ENCODE results near the gene FLT3. TPM values are rescaled to one million over a fixed set of nuclear protein-coding genes. Genes with fewer than 3 reads are reported as not detected.

FLT3 gene
- total RNA-seq, 2 donors from 2014 or later = 0.38 to 0.65 TPM

DNA sequence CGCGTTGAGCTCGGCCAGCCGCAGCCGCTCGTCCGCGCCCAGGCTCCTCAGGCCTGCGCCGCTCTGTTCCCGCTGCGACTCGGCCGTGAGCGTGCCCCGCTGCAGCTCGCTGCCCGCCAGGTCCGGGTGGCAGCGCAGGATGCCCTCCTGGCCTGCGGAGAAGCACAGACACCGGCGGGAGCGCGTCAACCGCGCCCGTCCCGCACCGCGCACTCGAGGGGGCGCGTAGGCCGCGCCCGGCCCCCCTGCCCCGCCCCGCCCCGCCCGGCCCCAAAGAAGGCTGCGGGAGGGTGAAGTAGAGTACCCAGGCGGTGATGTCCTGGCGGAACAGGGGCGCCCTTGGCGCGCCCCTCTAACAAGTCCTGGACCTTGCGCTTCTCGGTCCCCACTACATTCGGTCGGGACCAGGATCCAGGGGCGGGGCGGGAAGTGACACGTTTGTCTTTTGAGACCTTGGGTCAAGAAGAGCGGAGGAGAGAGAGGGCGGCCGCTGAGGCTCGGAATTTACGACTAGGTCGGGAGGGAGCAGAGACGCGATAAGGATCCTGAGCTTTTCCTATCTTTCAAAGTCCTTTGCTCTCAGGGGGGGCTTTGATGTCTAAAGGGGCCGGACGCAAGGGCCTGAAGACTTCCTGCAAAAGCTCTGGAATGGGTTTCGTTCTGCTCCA, 121.9 kb downstream of the FLT3 start:
- intact Hi-C loops (cut with DNase I) = loop anchor here (5.0 to 10.0 kb wide), 2 partner anchors 146 to 1034 kb away; no protein-coding TSS in a partner anchor
- DNase-seq (ENCODE audit: low spot score) = peak; percentile 72

DNA sequence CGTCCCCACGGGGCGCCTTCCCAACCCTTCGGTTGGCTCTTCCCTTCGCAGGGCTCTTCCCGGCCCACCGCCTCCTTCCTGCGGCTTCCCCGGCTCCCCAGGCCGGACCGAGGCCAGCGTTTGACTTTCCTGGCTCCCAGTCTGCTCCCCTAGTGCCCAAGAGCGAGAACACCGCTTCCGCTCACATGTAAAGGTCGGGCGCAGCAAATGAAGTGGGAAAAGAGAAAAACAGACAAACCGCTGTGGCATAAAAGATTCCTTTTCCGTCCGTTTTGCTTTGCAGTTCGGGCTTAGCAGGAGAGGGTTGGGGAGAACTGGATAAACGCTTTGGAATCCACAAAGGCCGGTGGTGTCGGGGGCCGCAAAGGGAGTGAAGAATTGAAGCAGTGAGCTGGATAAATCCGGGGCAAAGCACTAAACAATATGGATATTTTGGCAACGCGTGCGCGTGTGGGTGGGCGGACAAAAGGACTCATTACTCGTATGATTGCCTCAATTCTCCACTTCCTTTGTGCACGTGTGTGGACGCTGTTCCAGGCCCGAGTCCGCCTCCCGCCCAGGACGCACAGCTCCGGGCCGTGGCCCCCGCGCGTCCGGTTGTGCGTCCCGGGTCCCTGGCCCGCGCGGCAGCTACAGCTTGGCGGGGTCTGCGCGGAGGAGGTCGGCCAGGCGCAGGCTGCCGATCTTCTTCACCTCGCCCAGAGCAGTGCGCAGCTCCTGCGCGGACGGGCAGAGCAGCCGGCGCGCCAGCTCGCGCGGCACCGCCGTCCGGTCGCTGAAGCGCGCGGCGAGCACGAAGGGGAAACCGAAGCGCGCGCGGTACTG, 122.7 kb downstream of the FLT3 start:
- no peak for DNase-seq (ENCODE audit: low spot score)
- intact Hi-C loops (cut with DNase I) = loop anchor here (5.0 to 10.0 kb wide), 2 partner anchors 145 to 1033 kb away; no protein-coding TSS in a partner anchor

DNA sequence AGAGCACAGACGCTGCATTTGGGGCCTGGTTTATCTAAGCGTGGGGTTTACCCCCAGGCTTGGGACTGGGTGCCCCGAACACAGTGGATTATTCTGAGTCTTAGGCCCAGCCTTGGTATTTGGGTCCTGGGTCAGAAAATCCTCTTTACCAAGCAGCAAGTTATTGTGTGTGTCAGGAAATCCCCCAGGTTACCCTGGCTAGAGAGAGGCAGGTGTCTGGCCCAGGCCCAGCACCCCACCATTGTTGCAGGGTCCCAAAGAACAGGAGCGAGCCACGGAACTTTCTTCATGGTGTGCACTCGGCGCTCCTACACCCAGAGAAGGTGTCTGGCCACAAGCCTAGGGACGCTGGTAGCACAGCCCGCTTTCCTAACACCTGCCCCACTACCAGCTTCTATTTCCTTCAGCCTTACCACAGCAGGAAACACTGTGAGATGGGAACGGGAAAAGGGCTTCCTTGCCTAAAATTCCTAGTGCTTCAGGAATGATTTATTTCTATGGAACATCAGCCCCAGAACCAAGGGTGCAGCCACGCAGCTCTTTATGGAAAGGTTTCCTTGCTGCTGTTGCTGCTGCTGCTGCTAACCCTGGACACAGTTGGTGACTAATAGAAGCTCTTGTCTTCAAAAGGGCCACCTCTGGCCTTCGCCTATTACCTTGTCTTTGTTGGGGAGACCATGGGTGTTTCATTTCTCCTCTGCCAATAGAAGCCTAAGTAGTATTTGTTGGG, 123.8 kb downstream of the FLT3 start:
- intact Hi-C loops (cut with DNase I) = loop anchor here (5.0 to 10.0 kb wide), 2 partner anchors 144 to 1032 kb away; no protein-coding TSS in a partner anchor
- DNase-seq (ENCODE audit: low spot score) = no peak

DNA sequence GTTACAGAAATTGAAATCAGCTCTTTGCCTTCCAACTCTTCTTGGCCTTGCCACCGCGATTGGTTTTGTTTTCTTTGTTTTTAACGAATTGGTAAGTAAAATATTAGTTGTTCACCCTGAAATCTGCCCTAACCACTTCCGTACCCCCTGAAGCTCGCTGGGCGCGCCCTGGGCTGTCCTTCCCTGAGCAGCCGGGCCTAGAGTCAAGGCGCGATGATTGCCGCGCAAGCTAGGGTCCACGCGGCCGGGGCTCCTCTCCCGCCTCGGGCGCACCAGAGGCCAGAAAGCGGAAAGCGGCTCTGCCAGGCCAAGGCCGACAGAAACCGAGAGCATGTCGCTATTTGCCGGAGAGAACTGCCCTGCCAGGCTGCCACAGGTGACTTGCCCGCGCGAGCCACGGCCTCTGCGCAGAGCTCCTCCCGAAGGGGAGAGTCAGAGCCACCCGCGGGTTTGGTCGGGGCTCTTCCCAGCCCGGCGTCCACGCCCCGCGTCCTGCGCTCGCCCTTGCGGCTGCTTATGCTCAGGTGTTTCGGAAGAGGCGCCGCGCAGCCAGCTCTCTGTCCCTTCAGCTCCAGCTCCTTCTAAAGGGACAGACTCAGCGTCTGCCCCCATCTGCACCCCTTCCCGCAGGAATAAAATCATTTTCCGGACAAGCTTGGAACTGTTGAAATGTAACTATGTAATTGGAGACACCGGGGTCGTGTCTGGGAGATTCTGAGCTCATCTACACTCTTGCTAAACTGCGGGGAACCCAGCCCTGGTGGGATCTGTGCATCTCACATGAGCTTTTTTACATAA, 124.6 kb downstream of the FLT3 start:
- intact Hi-C loops (cut with DNase I) = loop anchor here (5.0 to 10.0 kb wide), 2 partner anchors 143 to 1031 kb away; no protein-coding TSS in a partner anchor
- no peak for DNase-seq (ENCODE audit: low spot score)

DNA sequence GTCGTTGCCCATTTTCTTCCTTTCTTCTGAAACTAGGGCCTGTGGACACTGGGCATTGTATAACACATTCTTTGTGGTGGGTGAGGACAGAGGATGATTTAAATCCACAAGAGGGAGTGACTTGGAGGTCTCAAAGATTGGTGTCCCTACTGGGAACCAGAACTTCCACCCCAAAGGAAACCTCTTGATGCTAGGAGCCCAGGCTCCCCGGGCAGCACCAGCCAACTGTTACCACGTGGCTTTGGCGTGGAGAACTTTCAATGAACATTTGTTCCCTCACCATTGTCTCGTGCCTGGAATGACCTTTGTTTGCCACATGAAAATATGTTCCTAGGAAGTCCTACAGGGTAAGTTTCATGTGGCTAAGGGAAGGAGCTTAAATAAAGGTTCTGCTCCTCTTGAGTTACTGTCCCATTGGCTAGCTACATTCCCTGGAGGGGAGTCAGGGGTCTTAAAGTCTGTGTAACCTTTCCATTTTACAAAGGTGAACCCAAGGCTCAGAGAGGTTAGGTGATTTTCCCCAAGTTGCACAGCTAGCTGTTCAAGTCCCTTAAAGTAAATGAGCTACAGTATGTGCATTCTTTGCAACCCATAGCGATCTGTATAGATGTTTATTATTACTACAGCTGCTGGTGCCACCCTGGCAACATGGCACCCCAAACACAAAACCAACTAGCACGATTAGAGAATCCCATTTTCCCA, 126.3 kb downstream of the FLT3 start:
- no peak for DNase-seq (ENCODE audit: low spot score)
- intact Hi-C loops (cut with DNase I) = loop anchor here in 1 of 2 donors (10.0 kb wide), 1 partner anchor 1029 kb away; no protein-coding TSS in a partner anchor

DNA sequence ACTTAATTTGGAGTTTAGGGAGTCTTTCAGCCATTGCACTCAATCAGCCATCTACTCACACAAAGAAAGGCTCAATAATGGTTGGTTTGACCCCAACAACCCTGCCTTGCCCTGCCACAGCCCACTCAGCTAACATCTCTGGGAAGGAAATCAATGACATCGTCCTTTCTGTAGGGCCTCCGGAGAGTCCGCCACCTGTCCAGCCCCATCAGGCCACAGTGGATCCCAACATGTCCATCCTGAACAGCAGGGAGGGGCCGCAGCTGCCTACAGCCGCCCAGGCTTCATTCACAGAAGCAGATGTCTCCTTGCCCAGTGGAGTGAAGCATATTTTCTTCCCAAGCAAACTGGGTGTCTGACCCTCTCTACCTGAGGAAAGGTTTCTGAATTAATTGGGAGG, 127.1 kb downstream of the FLT3 start:
- intact Hi-C loops (cut with DNase I) = loop anchor here in 1 of 2 donors (10.0 kb wide), 1 partner anchor 1028 kb away; no protein-coding TSS in a partner anchor
- no peak for DNase-seq (ENCODE audit: low spot score)

DNA sequence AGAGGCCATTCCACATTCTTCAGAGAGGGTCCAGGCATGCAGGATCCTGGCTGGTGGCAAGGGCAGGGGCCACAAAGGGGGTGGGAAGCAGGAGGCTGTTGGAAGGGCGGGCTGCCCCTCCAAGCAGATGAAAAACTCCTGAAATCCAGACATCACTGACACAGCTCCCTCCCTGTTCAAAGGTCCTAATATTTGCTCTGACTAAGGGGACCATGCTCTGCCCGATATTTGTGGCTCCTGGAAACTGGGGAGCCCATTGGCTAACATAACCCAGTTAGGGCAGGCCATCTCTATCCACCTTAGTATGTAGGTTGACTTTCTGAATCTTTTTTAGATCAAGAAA, 127.9 kb downstream of the FLT3 start:
- intact Hi-C loops (cut with DNase I) = loop anchor here in 1 of 2 donors (10.0 kb wide), 1 partner anchor 1028 kb away; no protein-coding TSS in a partner anchor
- DNase-seq (ENCODE audit: low spot score) = no peak

DNA sequence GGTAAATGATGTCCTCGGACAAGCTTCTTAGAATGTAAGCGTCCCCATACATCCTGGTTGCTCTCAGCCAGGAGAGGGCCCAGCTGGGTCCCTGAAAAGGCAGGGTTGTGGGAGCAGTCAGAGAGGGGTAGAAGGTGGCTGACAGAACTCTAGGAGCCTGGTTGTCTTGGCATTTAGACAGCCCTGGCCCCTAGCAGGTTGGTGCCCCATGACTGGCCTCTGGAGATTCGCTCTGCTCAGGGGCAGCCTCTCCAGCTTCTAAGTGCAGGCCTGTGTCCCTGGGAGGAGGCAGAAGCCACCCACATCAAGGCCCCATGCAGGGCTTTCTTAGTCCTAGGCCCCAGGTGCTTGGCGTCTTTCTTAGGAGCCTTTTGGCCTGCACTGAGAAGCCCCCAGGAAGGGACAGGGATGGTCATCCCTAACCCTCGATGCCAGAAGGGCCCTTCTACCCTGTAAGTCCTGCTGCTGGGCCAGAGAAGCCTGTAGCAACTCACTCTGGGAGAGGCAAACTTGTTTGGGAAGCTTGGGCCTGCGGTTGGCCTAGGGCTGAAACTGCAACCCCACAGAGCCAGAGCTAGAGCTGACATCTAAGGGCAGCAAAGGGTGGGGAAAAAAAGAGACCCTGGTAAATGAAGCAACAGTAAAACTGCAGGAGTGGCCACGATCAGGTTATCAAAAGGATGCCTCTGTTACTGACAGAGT, 128.4 kb downstream of the FLT3 start:
- intact Hi-C loops (cut with DNase I) = loop anchor here in 1 of 2 donors (10.0 kb wide), 1 partner anchor 1027 kb away; no protein-coding TSS in a partner anchor
- DNase-seq (ENCODE audit: low spot score) = peak; percentile 68

DNA sequence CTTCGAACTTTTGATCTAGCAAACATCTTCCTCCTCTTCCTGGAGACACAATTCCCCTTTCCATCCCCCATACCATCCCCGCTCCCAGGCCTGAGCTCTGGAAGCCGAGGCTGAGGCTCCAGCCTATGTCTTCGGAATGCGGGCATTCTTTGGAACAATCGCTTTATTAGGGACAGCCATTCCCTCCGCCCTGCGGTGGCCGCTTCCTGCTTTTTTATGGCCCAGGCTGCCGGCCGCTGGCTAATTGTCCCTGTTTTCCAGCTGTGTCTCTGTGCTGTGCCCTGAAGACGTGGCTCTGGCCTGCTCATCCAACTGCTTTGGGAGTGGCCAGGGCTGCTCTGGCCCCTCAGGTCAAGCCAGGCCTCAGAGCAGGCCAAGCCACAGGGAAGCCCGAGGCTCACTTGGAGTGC, 129.1 kb downstream of the FLT3 start:
- peak; percentile 61 for DNase-seq (ENCODE audit: low spot score)
- intact Hi-C loops (cut with DNase I) = loop anchor here in 1 of 2 donors (10.0 kb wide), 1 partner anchor 1026 kb away; no protein-coding TSS in a partner anchor

DNA sequence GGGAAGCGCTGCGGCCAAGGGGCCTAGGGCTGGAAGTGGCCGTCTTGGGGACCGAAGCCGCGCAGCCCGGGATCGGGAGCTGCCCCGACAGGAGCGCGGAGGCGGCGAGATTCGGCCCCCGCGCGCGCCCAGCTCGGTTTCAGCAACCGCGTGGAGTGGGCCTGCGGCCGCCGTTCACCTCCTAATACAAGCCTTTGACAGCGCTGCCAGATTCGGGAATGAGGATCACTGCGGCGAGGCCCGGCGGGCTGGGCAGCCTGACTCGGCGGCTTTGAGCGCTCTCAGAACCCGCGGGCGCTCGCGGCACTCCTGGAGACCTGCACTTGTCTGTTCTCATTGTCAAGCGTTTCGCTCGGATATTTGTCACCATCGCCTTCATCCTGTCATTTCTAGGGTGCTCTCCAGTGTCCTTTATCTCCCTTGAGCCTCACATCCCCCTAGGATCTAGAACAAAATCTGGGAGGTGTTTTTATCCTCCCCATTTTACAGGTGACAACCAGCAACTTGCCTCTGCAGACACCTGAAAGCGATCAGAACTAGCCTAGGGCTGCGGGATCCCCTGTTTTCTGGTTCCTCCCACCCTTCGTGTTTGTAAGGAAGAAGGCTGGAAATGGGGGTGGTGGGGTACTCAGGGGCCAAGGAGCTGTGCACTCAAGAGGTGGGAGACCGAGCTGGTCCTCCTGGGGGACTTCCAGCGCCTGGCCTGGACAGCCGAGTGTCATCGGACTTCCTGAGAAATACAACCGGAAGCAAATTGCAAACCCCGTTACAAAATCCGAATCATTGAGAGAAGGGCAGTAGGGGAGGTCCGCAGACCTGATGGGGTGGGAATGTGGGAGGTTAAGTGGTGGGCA, 129.8 kb downstream of the FLT3 start:
- DNase-seq (ENCODE audit: low spot score) = no peak
- intact Hi-C loops (cut with DNase I) = loop anchor here in 1 of 2 donors (10.0 kb wide), 1 partner anchor 1026 kb away; no protein-coding TSS in a partner anchor

DNA sequence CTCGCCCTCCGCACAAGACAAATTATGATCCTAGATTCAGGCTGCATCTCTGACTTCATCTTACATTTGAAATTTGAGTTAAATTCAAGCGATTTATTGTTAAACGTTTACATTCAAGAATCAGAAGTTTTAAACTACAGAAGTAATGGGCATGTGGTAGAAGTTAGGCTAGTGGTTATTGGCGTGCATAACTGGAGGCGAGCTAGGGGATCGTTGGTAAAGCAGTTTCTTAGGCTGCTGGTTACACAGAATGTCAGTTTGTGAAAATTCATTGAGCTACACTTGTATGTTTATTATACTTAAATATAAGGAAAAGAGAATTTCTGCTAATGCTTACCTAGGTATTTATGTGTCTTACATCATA, 130.5 kb downstream of the FLT3 start:
- DNase-seq (ENCODE audit: low spot score) = no peak
- intact Hi-C loops (cut with DNase I) = loop anchor here in 1 of 2 donors (10.0 kb wide), 1 partner anchor 1025 kb away; no protein-coding TSS in a partner anchor

DNA sequence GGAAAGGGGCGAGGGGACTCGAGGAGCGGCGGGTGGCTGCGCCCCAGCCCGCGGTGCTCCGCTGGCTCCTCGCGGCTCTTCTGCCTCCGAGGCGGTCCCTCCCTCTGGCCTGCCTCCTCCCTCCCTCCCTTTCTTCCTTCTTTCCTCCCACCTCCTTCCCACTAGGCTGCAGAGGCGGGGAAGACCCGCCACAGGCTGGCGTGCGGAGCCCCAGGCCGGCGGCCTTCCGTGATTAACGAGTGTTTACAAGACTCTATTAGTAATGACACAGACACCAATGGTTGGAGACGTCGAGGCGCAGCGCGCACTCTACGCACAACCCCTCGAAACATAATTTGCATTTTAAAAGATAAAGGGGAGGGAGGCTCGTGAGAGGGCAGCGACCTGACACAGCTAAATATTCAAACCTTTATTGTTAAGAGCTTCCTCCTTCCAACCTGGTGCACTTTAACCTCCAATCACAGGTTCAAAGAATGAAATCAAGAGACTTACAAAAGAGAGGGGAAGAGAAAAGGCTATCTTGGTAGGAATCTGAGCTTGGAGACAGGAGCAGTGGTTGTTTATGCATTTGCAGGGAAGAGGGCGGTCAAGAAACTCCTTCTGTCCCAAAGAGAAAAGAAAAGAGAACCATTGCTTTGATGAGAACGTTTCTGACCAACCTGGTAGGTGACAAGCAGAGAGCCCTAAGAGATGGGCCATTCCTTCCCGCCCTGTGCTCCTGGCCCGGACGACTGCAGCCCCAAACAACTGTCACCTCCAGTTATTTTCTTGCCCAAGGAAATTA, 131.1 kb downstream of the FLT3 start, which contains the start of gene CDX2:
CDX2 (minus strand) TSS at position 234 of the 784 bp plus-strand sequence. CDS start 309 bp downstream, outside the sequence.
- intact Hi-C loops (cut with DNase I) = no loop called here
- DNase-seq (ENCODE audit: low spot score) = no peak

DNA sequence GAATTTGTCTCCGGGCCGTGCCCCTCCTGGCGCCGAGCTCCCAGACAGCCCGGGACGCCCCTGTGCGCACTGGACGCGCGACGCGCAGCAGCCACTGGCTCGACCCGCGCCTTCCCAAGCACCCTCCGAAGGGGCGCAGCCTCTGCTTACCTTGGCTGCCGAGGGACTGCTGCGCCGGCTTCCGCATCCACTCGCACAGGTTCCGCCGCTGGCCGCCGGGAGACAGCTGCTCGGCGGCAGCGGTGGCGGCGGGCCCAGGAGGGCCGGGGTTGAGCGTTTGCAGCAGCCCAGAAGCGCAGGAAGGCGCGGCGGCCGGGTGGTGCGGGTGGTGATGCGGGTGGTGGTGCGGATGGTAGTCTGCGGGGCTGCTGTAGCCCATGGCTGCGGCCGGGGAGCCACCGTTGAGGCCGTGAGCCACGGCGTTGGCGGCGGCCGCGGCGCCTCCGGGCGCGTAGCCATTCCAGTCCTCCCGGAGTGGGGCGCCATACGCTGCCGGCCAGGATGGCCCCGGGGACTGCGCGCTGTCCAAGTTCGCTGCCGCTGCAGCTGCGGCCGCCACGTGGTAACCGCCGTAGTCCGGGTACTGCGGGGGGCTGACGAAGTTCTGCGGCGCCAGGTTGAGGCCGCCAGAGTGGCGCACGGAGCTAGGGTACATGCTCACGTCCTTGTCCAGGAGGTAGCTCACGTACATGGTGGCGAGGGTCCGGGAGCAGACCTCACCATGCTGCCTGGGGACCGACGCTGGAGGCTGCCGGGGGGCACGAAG, 131.9 kb downstream of the FLT3 start:
- intact Hi-C loops (cut with DNase I) = no loop called here
- no peak for DNase-seq (ENCODE audit: low spot score)

DNA sequence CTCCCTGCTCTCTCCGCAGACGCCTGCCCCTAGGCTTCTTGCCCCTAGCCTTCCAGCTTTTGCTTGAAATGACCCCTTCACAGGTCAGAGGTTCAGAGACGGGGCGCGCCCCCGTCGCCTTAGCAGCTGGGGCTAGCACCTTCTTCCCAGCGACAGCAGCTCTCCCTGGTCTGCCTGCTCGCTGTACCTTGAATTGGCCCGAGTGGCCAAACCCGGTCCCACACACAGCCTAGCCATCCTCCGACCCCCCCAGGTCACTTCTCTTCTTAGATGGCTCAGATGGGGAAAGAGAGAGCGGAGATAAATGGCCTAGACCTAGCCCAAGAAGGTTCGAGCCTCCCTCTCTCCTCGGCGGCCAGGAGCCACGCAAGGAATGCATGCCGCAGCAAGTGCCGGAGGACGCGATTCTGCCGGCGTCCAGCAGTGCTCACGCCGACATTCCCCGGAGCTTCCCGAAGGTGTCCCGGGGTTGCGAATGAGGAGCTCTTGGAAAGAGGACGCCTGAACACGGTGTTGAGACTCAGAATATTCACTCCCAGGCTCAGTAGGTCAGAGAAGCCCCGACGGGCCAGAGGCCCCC, 132.6 kb downstream of the FLT3 start:
- DNase-seq (ENCODE audit: low spot score) = no peak
- intact Hi-C loops (cut with DNase I) = no loop called here
